ENCODE results near the gene BTBD9.

BTBD9 gene

DNA sequence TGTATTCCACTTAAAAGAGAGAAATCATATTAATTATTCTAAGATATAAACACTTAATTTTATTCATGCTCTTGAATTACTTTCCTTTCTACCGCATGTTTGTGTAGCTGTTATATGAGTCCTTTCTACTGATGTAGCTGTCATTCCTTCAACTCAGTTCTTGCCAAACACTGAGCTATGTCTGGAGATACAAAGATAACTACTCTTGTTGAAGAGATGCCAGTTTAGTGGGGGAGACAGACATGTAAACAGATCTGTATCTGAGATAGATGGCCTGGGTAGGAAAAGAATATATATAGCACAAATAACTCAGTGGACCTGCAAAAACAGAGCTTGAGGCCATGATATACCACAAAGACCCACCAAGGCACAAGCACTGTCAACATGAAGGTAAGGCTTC, 157.3 kb downstream of the BTBD9 start:
- Histone ChIP-seq H3K9ac (ENCODE audit: low read length) (no peak overlapping the region), H2BK12ac (ENCODE audit: low read length in 2 of 2) (no peak overlapping the region), H2BK15ac (ENCODE audit: low read depth, poor library complexity, severe bottlenecking) (no peak overlapping the region), H4K8ac (ENCODE audit: low read length) (no peak overlapping the region), H3K4me2 (ENCODE audit: low read length, poor library complexity, severe bottlenecking) (no peak overlapping the region), H3K9me3 (ENCODE audit: control insufficient read depth, low read length) (no peaks in the 10 kb centered on the region), H4K91ac (ENCODE audit: low read length) (no peak overlapping the region), H2BK5ac (ENCODE audit: low read depth, low read length, poor library complexity, severe bottlenecking) (no peak overlapping the region), H3K27me3 (ENCODE audit: control insufficient read depth in 1 of 2, insufficient read depth in 1 of 2, low read length in 2 of 2) (no peaks in the 10 kb centered on the region), H3K4ac (ENCODE audit: low read depth in 1 of 2, low read length in 2 of 2) (no peak overlapping the region), H3K4me1 (ENCODE audit: control insufficient read depth, insufficient read depth, low read depth, low read length) (no peaks in the 10 kb centered on the region), H2AK5ac (ENCODE audit: low read length, severe bottlenecking) (no peak overlapping the region), H3K4me3 (ENCODE audit: insufficient read depth in 1 of 2, low read depth in 1 of 2, low read length in 2 of 2) (no peak overlapping the region), H2AFZ (ENCODE audit: low read depth, low read length) (no peak overlapping the region), H2BK120ac (ENCODE audit: low read depth, low read length) (no peak overlapping the region), H3K14ac (ENCODE audit: low read length in 2 of 2) (no peak overlapping the region), H3K23ac (ENCODE audit: low read length in 2 of 2) (no peak overlapping the region), H3K36me3 (ENCODE audit: control insufficient read depth in 1 of 2, insufficient read depth in 2 of 2, low read depth in 1 of 2, low read length in 2 of 2) (no peaks in the 10 kb centered on the region), H3K79me1 (replicated peaks; ENCODE audit: low read length, poor library complexity, severe bottlenecking) (peaks cover 5% of the 10 kb centered on the region), H3K18ac (ENCODE audit: low read depth in 1 of 2, low read length in 2 of 2) (no peak overlapping the region), H3K27ac (ENCODE audit: low read length, poor library complexity, severe bottlenecking) (no peak overlapping the region)
- peak; percentile 45 for DNase-seq
- WGBS: no CpG with 5 or more reads among the region's 1 CpG

DNA sequence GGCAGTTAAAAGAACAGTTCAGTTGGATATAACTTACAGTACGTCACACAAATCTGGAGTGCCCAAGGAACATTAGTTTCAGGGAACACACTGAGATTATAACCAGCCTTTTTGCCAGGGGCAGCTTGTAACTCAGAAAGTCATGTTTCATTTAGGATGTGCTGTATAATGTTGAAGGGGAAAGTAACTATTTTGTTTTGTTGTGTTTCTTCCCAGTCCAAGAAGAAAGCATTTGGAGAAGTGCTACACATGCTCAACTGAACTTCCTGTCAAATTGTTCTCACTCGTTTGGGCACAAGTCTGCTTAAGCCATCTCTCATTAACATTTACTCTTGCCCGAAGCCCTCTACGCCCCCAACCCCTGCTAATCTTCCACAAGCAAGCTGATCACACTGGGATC, 157.9 kb downstream of the BTBD9 start:
- H2BK15ac ChIP-seq (ENCODE audit: low read depth, poor library complexity, severe bottlenecking): no peak overlapping the region
- H4K91ac ChIP-seq (ENCODE audit: low read length): peak overlapping the region; percentile 18
- no peak overlapping the region for H3K14ac ChIP-seq (ENCODE audit: low read length in 2 of 2)
- no peaks in the 10 kb centered on the region for H3K9me3 ChIP-seq (ENCODE audit: control insufficient read depth, low read length)
- 80% methylated on average over 4 of the region's 4 CpGs for WGBS
- no peaks in the 10 kb centered on the region for H3K4me1 ChIP-seq (ENCODE audit: control insufficient read depth, insufficient read depth, low read depth, low read length)
- H3K36me3 ChIP-seq (ENCODE audit: control insufficient read depth in 1 of 2, insufficient read depth in 2 of 2, low read depth in 1 of 2, low read length in 2 of 2): no peaks in the 10 kb centered on the region
- no peak overlapping the region for H3K23ac ChIP-seq (ENCODE audit: low read length in 2 of 2)
- no peaks in the 10 kb centered on the region for H3K27me3 ChIP-seq (ENCODE audit: control insufficient read depth in 1 of 2, insufficient read depth in 1 of 2, low read length in 2 of 2)
- no peak overlapping the region for H3K4me2 ChIP-seq (ENCODE audit: low read length, poor library complexity, severe bottlenecking)
- no peak overlapping the region for H4K8ac ChIP-seq (ENCODE audit: low read length)
- H2BK12ac ChIP-seq (ENCODE audit: low read length in 2 of 2): no peak overlapping the region
- H3K18ac ChIP-seq (ENCODE audit: low read depth in 1 of 2, low read length in 2 of 2): no peak overlapping the region
- H2AFZ ChIP-seq (ENCODE audit: low read depth, low read length): no peak overlapping the region
- no peak overlapping the region for H3K9ac ChIP-seq (ENCODE audit: low read length)
- no peak overlapping the region for H2BK120ac ChIP-seq (ENCODE audit: low read depth, low read length)
- H3K27ac ChIP-seq (ENCODE audit: low read length, poor library complexity, severe bottlenecking): no peak overlapping the region
- H3K4ac ChIP-seq (ENCODE audit: low read depth in 1 of 2, low read length in 2 of 2): peak overlapping the region in 1 of 2 experiments; percentile 69
- H3K79me1 ChIP-seq (replicated peaks; ENCODE audit: low read length, poor library complexity, severe bottlenecking): peaks cover 5% of the 10 kb centered on the region
- no peak overlapping the region for H3K4me3 ChIP-seq (ENCODE audit: insufficient read depth in 1 of 2, low read depth in 1 of 2, low read length in 2 of 2)
- no peak overlapping the region for H2AK5ac ChIP-seq (ENCODE audit: low read length, severe bottlenecking)
- DNase-seq: no peak
- no peak overlapping the region for H2BK5ac ChIP-seq (ENCODE audit: low read depth, low read length, poor library complexity, severe bottlenecking)

DNA sequence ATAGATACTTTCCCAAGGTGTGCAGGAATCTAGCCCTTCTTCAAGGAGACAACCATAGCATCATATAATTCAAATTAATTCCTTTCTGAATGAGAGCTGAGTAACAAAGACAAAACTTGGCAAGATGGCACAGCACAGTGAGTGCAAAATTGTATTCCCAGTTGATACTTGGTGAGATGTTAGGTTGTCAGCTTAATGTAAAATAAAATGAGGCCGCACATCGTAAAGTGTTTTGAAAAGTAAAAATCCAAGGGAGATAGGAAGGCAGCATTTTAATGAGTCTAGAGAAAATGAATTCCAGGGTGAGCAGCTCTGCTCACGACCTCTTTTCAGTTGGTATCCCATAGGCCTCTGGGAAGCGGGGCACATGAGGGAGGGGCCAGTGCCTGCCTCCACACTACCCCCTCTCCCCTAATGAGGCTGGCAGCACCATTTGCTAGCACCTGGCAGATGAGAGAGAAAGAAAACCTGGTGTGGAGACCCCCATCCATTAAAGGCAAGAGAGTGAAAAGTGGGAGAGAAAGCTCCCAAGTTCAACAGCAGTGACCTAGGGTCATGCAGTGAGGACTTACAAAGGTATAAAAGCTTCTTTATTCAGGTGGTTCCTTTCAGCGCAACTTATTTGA, 158.4 kb downstream of the BTBD9 start:
- no peak overlapping the region for H2AK5ac ChIP-seq (ENCODE audit: low read length, severe bottlenecking)
- H3K23ac ChIP-seq (ENCODE audit: low read length in 2 of 2): no peak overlapping the region
- no peak overlapping the region for H3K14ac ChIP-seq (ENCODE audit: low read length in 2 of 2)
- no peak overlapping the region for H4K91ac ChIP-seq (ENCODE audit: low read length)
- no peak overlapping the region for H3K4me3 ChIP-seq (ENCODE audit: insufficient read depth in 1 of 2, low read depth in 1 of 2, low read length in 2 of 2)
- H3K4me1 ChIP-seq (ENCODE audit: control insufficient read depth, insufficient read depth, low read depth, low read length): no peaks in the 10 kb centered on the region
- H4K8ac ChIP-seq (ENCODE audit: low read length): no peak overlapping the region
- no peak overlapping the region for H2BK12ac ChIP-seq (ENCODE audit: low read length in 2 of 2)
- no peak overlapping the region for H3K18ac ChIP-seq (ENCODE audit: low read depth in 1 of 2, low read length in 2 of 2)
- H3K4me2 ChIP-seq (ENCODE audit: low read length, poor library complexity, severe bottlenecking): no peak overlapping the region
- H3K4ac ChIP-seq (ENCODE audit: low read depth in 1 of 2, low read length in 2 of 2): no peak overlapping the region
- no peak overlapping the region for H2BK5ac ChIP-seq (ENCODE audit: low read depth, low read length, poor library complexity, severe bottlenecking)
- DNase-seq: no peak
- H2BK15ac ChIP-seq (ENCODE audit: low read depth, poor library complexity, severe bottlenecking): no peak overlapping the region
- H3K9me3 ChIP-seq (ENCODE audit: control insufficient read depth, low read length): no peaks in the 10 kb centered on the region
- no peak overlapping the region for H2BK120ac ChIP-seq (ENCODE audit: low read depth, low read length)
- H2AFZ ChIP-seq (ENCODE audit: low read depth, low read length): no peak overlapping the region
- H3K36me3 ChIP-seq (ENCODE audit: control insufficient read depth in 1 of 2, insufficient read depth in 2 of 2, low read depth in 1 of 2, low read length in 2 of 2): no peaks in the 10 kb centered on the region
- H3K27ac ChIP-seq (ENCODE audit: low read length, poor library complexity, severe bottlenecking): no peak overlapping the region
- 89% methylated on average over 5 of the region's 5 CpGs for WGBS
- H3K79me1 ChIP-seq (replicated peaks; ENCODE audit: low read length, poor library complexity, severe bottlenecking): peaks cover 5% of the 10 kb centered on the region
- no peak overlapping the region for H3K9ac ChIP-seq (ENCODE audit: low read length)
- H3K27me3 ChIP-seq (ENCODE audit: control insufficient read depth in 1 of 2, insufficient read depth in 1 of 2, low read length in 2 of 2): no peaks in the 10 kb centered on the region

DNA sequence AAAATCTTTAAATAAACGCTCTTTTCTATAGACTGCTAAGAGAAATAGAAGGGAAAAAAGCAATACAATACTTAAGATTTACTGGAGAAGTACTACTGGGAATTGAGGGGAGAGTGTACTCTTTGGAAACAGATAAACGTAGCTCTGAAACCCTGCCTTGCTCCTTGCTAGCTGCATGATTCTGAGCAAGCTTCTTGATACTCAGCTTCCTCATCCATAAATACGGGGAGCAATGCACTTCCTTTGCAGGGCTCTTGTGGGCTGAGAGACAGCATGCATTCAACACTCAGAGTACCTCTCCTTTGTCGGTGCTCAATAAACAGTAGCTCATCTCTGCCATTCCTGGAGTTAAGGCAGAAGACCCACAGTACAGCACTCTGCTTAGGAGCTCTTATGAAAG, 159.7 kb downstream of the BTBD9 start:
- H3K9ac ChIP-seq (ENCODE audit: low read length): no peak overlapping the region
- H3K4me2 ChIP-seq (ENCODE audit: low read length, poor library complexity, severe bottlenecking): no peak overlapping the region
- H3K18ac ChIP-seq (ENCODE audit: low read depth in 1 of 2, low read length in 2 of 2): no peak overlapping the region
- no peak overlapping the region for H3K14ac ChIP-seq (ENCODE audit: low read length in 2 of 2)
- H3K9me3 ChIP-seq (ENCODE audit: control insufficient read depth, low read length): no peaks in the 10 kb centered on the region
- no peak overlapping the region for H3K4ac ChIP-seq (ENCODE audit: low read depth in 1 of 2, low read length in 2 of 2)
- peaks cover 5% of the 10 kb centered on the region for H3K79me1 ChIP-seq (replicated peaks; ENCODE audit: low read length, poor library complexity, severe bottlenecking)
- no peak overlapping the region for H3K4me3 ChIP-seq (ENCODE audit: insufficient read depth in 1 of 2, low read depth in 1 of 2, low read length in 2 of 2)
- H2BK12ac ChIP-seq (ENCODE audit: low read length in 2 of 2): no peak overlapping the region
- WGBS: 81% methylated on average over 3 of the region's 4 CpGs
- H2AK5ac ChIP-seq (ENCODE audit: low read length, severe bottlenecking): no peak overlapping the region
- no peak overlapping the region for H2AFZ ChIP-seq (ENCODE audit: low read depth, low read length)
- H3K4me1 ChIP-seq (ENCODE audit: control insufficient read depth, insufficient read depth, low read depth, low read length): no peaks in the 10 kb centered on the region
- no peak for DNase-seq
- no peak overlapping the region for H4K8ac ChIP-seq (ENCODE audit: low read length)
- H3K27ac ChIP-seq (ENCODE audit: low read length, poor library complexity, severe bottlenecking): no peak overlapping the region
- no peak overlapping the region for H2BK5ac ChIP-seq (ENCODE audit: low read depth, low read length, poor library complexity, severe bottlenecking)
- H2BK120ac ChIP-seq (ENCODE audit: low read depth, low read length): no peak overlapping the region
- no peak overlapping the region for H2BK15ac ChIP-seq (ENCODE audit: low read depth, poor library complexity, severe bottlenecking)
- H3K27me3 ChIP-seq (ENCODE audit: control insufficient read depth in 1 of 2, insufficient read depth in 1 of 2, low read length in 2 of 2): no peaks in the 10 kb centered on the region
- no peaks in the 10 kb centered on the region for H3K36me3 ChIP-seq (ENCODE audit: control insufficient read depth in 1 of 2, insufficient read depth in 2 of 2, low read depth in 1 of 2, low read length in 2 of 2)
- no peak overlapping the region for H4K91ac ChIP-seq (ENCODE audit: low read length)
- H3K23ac ChIP-seq (ENCODE audit: low read length in 2 of 2): no peak overlapping the region

Data from mesenchymal stem cell (in vitro differentiated cells and primary cell).